DND-41 (cell line): ENCODE results near the gene OGG1.

Experiments
- EZH2 ChIP-seq: IDR thresholded peaks from 3 replicates; pipeline ENCODE4 v1.6.1; 2012; ENCODE audit warnings: borderline replicate concordance, low read depth, mild to moderate bottlenecking, moderate library complexity, low read length, inconsistent platforms; ENCODE audit not compliant: severe bottlenecking
- TF ChIP-seq, protein P1 (sequence below): IDR thresholded peaks from 2 replicates; pipeline ENCODE4 v1.5.1; 2012; ENCODE audit warnings: borderline replicate concordance, low read length, moderate library complexity, mild to moderate bottlenecking; ENCODE audit not compliant: poor library complexity, severe bottlenecking; ENCODE audit errors: extremely low read depth

DNA sequence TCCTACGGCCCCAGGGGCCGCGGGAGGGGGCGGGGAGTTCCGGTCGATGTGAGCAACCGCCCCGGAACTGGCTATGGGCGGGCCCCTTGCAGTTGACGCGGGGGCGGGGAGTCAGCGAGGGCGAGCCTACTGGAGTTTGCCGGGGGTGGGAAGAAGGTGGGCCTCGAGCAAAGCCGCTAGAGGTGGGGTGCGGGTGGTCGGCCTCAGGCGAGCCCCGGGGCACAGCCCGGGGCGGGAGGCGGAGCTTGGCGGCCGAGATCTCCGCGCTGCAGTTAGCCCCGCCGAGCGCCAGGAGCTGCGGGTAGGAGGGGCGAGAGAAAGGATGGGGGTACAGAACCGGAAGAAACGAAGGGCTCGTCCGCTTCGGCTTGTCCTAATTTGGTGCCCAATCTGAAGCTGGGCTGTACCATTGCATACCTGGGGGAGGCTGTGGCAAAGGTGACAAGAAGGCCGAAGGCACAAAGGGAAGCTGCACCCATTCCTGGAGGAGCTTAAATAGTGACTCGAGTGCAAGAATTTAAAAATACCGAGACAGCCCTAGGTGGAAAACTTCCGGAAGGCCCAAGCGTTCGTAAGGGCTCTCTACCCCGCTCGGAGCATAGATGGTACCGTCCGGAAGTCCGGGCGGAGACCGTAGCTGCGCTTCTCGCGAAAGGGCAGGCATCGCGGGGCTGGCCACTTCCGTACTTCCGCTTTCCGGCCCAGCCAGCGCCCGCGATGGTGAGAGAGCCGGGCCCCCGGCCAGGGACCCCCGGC, 42.8 kb downstream of the OGG1 start, which contains the start of the genes ARPC4 and TADA3:
- no peak for TF ChIP-seq EZH2
- TF ChIP-seq, protein P1, sequence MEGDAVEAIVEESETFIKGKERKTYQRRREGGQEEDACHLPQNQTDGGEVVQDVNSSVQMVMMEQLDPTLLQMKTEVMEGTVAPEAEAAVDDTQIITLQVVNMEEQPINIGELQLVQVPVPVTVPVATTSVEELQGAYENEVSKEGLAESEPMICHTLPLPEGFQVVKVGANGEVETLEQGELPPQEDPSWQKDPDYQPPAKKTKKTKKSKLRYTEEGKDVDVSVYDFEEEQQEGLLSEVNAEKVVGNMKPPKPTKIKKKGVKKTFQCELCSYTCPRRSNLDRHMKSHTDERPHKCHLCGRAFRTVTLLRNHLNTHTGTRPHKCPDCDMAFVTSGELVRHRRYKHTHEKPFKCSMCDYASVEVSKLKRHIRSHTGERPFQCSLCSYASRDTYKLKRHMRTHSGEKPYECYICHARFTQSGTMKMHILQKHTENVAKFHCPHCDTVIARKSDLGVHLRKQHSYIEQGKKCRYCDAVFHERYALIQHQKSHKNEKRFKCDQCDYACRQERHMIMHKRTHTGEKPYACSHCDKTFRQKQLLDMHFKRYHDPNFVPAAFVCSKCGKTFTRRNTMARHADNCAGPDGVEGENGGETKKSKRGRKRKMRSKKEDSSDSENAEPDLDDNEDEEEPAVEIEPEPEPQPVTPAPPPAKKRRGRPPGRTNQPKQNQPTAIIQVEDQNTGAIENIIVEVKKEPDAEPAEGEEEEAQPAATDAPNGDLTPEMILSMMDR = no peak
